ENCODE results near the gene NECAP2. TPM values are rescaled to one million over a fixed set of nuclear protein-coding genes. Genes with fewer than 3 reads are reported as not detected.
"Not testable (repeated sequence)": the region's sequence is repeated elsewhere in the genome, so short reads cannot be mapped to it uniquely, and the experiment has no call there.

The NECAP2 gene
- total RNA-seq, 1 donor, result 76.0 TPM

- not testable (repeated sequence) for H2AFZ ChIP-seq (ENCODE audit: low read length)
These were observed 48.8 kb downstream of the NECAP2 start for GRCh38 chr1:16489195-16489880.

DNA sequence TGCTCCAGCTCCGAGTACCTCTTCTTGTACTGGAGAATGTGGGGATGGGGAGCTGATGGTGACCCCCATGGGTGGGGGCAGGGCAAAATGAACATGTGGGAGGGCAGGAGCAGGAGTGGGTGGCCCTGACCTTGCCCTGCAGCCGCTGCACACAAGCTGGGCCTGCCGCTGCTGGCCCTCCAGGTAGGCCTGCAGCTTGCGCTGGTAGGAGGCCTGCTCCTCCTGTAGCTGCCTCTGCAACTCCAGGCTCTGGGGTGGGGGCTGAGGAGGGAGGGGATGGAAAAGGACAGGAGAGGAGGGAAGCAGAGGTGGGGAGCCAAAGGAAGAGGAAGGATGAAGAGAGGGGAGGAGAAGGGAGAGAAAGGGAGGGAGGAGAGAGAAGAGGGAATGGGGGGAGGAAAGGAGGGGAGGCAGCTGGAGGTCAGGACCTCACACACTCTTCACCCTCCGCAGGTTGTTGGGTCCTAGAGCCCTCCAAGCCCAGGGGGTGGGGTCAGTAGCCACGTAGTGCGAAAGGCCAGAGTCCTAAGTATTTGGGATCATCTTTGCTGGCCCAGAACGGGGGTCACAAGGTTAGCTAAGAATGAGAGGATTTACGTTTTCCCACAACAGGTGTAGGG, 50.6 kb downstream of the NECAP2 start:
- H4K20me1 ChIP-seq (ENCODE audit: insufficient read depth, low read length), result no peaks in the 10 kb centered on the region
- H3K27me3 ChIP-seq (ENCODE audit: insufficient read depth, low read length), result no peaks in the 10 kb centered on the region
- no peak overlapping the region for H3K27ac ChIP-seq (ENCODE audit: low read depth, low read length)
- peaks cover 19% of the 10 kb centered on the region for H3K79me2 ChIP-seq (ENCODE audit: insufficient read depth, low read length)
- H3K4me3 ChIP-seq (ENCODE audit: insufficient read depth, low read length), result no peak overlapping the region
- no peak for TF ChIP-seq CTCF (IDR thresholded peaks at IDR 0.05; ENCODE audit: extremely low read depth, low read depth, low read length)
- H3K4me2 ChIP-seq (ENCODE audit: insufficient read depth, low read length), result no peak overlapping the region
- H3K4me1 ChIP-seq (ENCODE audit: insufficient read depth, low read length), result no peaks in the 10 kb centered on the region
- no peaks in the 10 kb centered on the region for H3K9me3 ChIP-seq (ENCODE audit: low read depth, low read length)
- no peak for DNase-seq (ENCODE audit: insufficient read length, low spot score, missing footprints)
- H3K36me3 ChIP-seq (ENCODE audit: insufficient read depth, low read length), result peaks cover 2% of the 10 kb centered on the region
- H2AFZ ChIP-seq (ENCODE audit: low read length), result no peak overlapping the region

More at GRCh38 chr1:16489195-16489880, 48.8 kb downstream of the NECAP2 start:
- not testable (repeated sequence) for H3K4me1 ChIP-seq (ENCODE audit: insufficient read depth, low read length); H3K4me3 ChIP-seq (ENCODE audit: insufficient read depth, low read length); H4K20me1 ChIP-seq (ENCODE audit: insufficient read depth, low read length); DNase-seq (ENCODE audit: insufficient read length, low spot score, missing footprints); H3K36me3 ChIP-seq (ENCODE audit: insufficient read depth, low read length); H3K9me3 ChIP-seq (ENCODE audit: low read depth, low read length); H3K27ac ChIP-seq (ENCODE audit: low read depth, low read length); H3K4me2 ChIP-seq (ENCODE audit: insufficient read depth, low read length); H3K27me3 ChIP-seq (ENCODE audit: insufficient read depth, low read length)
- H3K79me2 ChIP-seq (ENCODE audit: insufficient read depth, low read length), result peaks cover 15% of the 10 kb centered on the region

GRCh38 chr1:16492937-16493336, 52.4 kb downstream of the NECAP2 start:
- not testable (repeated sequence) for H3K4me3 ChIP-seq (ENCODE audit: insufficient read depth, low read length); H3K27me3 ChIP-seq (ENCODE audit: insufficient read depth, low read length); DNase-seq (ENCODE audit: insufficient read length, low spot score, missing footprints); H3K36me3 ChIP-seq (ENCODE audit: insufficient read depth, low read length); H3K27ac ChIP-seq (ENCODE audit: low read depth, low read length); H3K4me1 ChIP-seq (ENCODE audit: insufficient read depth, low read length); H3K9me3 ChIP-seq (ENCODE audit: low read depth, low read length); H3K4me2 ChIP-seq (ENCODE audit: insufficient read depth, low read length); H2AFZ ChIP-seq (ENCODE audit: low read length); H4K20me1 ChIP-seq (ENCODE audit: insufficient read depth, low read length)
- H3K79me2 ChIP-seq (ENCODE audit: insufficient read depth, low read length), result peaks cover 20% of the 10 kb centered on the region

DNA sequence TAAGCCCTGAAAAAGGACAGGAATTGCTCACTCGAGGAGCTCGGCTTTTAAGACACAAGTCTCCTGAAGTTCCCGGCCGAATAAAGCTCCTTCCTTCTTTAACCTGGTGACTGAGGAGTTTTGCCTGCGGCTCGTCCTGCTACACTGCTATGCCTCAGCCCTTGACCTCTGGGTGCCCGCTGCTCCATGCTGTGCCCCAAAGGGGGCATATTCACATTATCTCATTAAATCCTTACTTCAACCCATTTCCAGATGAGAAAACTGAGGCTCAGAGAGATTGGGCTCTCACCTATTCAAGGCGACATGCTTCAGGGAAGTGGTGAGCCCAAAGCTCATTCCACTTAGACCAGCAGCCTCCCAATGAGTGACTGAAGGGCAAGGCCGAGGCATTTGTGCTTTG, 53.2 kb downstream of the NECAP2 start:
- not testable (repeated sequence) for H2AFZ ChIP-seq (ENCODE audit: low read length); H3K4me1 ChIP-seq (ENCODE audit: insufficient read depth, low read length); H3K9me3 ChIP-seq (ENCODE audit: low read depth, low read length); H4K20me1 ChIP-seq (ENCODE audit: insufficient read depth, low read length); H3K4me3 ChIP-seq (ENCODE audit: insufficient read depth, low read length); H3K4me2 ChIP-seq (ENCODE audit: insufficient read depth, low read length); H3K36me3 ChIP-seq (ENCODE audit: insufficient read depth, low read length); DNase-seq (ENCODE audit: insufficient read length, low spot score, missing footprints); H3K27me3 ChIP-seq (ENCODE audit: insufficient read depth, low read length); H3K27ac ChIP-seq (ENCODE audit: low read depth, low read length)
- H3K79me2 ChIP-seq (ENCODE audit: insufficient read depth, low read length), result peaks cover 20% of the 10 kb centered on the region

GRCh38 chr1:16497474-16497904, 57.0 kb downstream of the NECAP2 start:
- not testable (repeated sequence) for H3K4me1 ChIP-seq (ENCODE audit: insufficient read depth, low read length); H2AFZ ChIP-seq (ENCODE audit: low read length); H3K27ac ChIP-seq (ENCODE audit: low read depth, low read length); H4K20me1 ChIP-seq (ENCODE audit: insufficient read depth, low read length); H3K4me3 ChIP-seq (ENCODE audit: insufficient read depth, low read length); DNase-seq (ENCODE audit: insufficient read length, low spot score, missing footprints); H3K27me3 ChIP-seq (ENCODE audit: insufficient read depth, low read length); H3K9me3 ChIP-seq (ENCODE audit: low read depth, low read length); H3K36me3 ChIP-seq (ENCODE audit: insufficient read depth, low read length); H3K4me2 ChIP-seq (ENCODE audit: insufficient read depth, low read length)
- H3K79me2 ChIP-seq (ENCODE audit: insufficient read depth, low read length), result peaks cover 15% of the 10 kb centered on the region

DNA sequence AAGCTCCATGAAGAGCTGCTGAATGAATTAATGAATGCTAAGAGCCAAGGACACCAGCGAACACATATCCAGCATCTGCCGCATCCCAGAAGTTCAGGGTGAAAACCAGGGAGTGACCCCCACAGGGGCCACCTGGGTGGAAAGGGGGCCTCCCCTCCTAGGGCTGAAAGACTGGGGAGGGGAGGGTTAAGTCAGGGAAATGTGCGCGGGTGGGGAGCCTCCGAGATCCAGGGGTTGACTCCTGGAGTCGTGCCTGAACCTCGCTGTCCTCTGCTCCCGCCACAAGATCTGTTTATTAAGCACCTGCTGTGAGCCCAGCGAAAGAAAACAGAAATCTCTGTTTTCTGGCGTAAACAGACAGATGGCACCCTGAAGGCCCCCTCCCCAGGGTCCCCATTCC, 57.5 kb downstream of the NECAP2 start:
- not testable (repeated sequence) for H3K9me3 ChIP-seq (ENCODE audit: low read depth, low read length); H4K20me1 ChIP-seq (ENCODE audit: insufficient read depth, low read length); H3K4me1 ChIP-seq (ENCODE audit: insufficient read depth, low read length); H3K27ac ChIP-seq (ENCODE audit: low read depth, low read length); H2AFZ ChIP-seq (ENCODE audit: low read length); H3K36me3 ChIP-seq (ENCODE audit: insufficient read depth, low read length); H3K27me3 ChIP-seq (ENCODE audit: insufficient read depth, low read length)
- Histone ChIP-seq H3K4me2 (ENCODE audit: insufficient read depth, low read length) (peak overlapping the region; percentile 84), H3K4me3 (ENCODE audit: insufficient read depth, low read length) (peak overlapping the region; percentile 85), H3K79me2 (ENCODE audit: insufficient read depth, low read length) (peaks cover 13% of the 10 kb centered on the region)
- peak; percentile 78 for DNase-seq (ENCODE audit: insufficient read length, low spot score, missing footprints)

Data from osteoblast (primary cell).